Left hindlimb (tissue), 1 donor: ENCODE results near the gene CAPG.
"Not testable (repeated sequence)": the region's sequence is repeated elsewhere in the genome, so short reads cannot be mapped to it uniquely, and the experiment has no call there.

ENCODE experiments used
- DNase-seq: peaks from one replicate; pipeline ENCODE4 v3.0.0-alpha.2; 2018

The CAPG gene, protein sequence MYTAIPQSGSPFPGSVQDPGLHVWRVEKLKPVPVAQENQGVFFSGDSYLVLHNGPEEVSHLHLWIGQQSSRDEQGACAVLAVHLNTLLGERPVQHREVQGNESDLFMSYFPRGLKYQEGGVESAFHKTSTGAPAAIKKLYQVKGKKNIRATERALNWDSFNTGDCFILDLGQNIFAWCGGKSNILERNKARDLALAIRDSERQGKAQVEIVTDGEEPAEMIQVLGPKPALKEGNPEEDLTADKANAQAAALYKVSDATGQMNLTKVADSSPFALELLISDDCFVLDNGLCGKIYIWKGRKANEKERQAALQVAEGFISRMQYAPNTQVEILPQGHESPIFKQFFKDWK

DNA sequence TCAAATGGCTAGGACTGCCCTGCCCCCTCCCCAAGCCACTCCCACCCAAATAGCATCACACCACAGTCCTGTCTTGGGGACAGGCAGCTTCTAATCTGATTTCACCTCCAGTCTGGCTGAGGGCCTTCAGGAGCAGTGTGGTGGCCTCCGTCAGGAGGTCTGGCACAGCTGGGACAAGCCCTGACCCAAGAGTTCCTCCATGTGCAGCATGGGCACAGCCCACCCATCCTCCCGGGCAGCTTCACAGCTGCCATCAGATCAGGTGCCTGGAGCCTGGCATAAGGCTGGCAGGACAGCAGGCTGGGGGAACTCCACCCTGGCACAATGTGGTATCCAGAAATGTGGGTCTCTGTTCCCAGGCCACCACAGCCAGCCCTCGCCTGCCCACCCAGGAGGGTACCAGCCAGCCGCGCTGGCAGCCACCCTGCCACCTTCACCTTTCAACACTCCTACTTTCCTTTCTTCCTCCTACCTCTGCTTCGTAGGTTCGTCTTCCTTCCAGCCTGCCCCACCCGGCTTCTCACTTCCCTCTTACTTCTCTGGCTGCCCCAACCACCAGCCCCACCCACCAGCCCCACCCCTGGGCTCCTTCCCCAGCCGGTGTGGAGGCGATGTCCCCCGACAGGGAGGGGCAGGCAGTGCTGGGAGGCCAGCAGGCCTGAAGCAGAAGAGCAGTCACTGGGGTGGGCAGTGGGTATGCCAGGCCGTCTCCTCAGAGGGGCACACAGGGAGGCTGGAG, at the start of gene CAPG:
Gene CAPG (minus strand): TSS at position 522 of the 739 bp plus-strand sequence. CDS start 8,221 bp downstream, outside the sequence.
- no peak for DNase-seq

DNA sequence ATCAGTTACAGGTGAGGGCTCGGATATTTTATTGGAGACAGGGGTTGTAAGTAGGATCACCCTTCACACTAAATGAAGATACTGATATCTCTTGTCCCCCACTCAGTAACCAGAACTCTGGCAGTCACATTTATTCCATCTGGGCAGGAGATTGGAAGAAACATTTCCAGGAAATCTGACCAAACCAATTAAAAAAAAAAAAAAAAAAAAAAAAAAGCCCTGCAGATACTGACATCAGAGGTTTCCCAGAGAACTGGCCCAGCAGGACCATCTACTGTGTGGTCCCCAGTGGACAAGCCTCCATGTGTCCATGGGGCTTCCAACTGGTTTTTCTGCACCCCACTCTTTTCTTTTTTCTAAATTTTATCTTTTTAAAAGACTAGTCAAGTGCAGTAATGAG, 49.6 kb upstream of the CAPG start:
- DNase-seq, result no peak

DNA sequence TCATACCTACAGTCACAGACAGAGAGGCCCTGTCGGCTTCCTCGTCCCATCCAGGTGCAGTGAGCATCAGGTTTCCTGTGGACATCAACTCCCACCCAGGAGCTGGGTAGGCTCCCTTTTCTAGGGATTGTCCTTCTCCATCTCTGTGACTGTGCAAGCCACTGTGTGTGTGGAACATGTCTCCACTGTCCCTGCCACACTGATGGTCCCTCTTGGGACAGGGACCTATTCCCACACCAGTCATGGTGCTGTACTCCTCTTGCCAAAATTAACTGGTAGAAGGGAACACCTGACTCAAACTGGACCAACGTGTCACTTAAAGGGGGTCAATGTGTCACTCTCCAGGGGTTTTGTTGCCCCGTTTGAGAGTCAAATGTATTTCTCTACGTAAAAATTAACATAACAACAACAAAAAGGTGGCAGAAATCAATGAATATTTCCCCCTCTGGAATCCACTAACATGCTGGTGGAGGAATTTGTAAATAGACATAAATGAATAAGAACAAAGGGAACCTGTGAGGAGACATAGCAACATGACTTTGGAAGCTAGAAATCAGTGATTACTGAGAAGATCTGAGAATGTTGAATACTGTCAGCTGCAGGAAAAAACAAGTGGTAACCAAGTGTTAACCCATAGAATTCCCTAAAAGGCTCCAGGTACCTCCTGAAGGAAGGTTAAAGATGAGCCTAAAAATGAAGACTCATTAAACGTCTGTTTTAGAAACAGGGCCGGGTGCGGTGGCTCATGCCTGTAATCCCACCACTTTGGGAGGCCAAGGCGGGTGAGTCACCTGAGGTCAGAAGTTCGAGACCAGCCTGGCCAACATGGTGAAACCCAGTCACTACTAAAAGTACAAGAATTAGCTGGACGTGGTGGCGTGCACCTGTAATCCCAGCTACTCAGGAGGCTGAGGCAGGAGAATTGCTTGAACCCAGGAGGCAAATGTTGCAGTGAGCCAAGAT, 48.7 kb upstream of the CAPG start:
- DNase-seq, result no peak

DNA sequence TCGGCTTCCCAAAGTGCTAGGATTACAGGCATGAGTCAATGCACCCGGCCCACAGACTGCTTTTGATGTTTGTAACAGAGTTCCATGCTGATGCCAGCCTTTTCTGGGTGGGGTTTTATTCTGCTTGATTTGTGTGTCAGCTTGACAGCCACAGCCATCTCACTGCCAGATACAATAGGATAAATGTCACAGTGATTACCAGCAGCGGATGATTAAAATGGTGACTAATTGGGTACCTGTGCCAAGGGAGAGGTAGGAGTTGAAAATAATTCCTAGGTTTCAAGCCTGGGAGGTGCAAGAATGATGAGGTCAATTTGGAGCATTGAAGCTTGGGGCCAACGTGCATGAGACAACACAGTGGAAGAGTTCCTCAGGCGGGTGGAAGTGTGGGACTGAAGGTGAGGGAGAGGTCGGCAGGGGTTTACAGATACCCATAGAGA, 47.7 kb upstream of the CAPG start:
- DNase-seq, result no peak

DNA sequence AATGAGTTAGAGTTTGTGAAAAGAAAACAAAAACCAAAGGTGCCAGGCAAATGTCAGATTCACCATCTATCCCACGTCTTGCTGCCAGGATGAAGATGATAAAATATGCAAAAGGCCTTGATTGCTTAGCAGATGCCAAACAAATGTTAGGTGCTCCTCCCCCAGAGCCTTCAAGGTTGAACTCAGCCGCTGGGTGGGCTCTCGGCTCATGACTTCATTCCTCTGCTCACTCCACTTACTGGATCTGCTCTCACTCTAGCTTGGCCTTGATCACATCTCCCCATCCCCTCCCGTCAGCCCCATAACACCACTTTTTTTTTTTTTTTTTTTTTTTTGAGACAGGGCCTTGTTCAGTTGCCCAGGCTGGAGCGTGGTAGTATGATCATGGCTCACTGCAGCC, 46.9 kb upstream of the CAPG start:
- DNase-seq, result no peak

DNA sequence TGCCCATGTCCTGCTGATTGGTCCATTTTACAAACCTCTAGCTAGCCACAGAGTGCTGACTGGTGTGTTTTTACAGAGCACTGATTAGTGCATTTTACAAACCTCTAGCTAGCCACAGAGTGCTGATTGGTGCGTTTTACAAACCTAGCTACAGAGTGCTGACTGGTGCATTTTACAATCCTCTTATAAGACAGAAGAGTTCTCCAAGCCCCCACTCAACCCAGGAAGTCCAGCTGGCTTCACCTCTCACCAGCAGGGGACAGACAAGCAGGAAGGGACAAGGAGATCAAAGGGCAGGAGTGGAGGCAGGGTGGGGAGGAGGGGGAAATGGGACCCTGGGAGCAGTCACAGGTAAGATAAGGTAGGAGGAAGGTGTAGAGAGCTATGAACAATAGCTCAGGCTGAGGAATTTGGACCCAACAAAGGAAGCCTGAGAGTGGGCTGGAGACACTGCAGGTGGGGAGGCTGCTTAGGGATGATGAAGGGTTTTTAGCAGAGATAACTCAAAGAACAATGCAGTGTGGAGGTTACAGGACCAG, 45.5 kb upstream of the CAPG start:
- no peak for DNase-seq

DNA sequence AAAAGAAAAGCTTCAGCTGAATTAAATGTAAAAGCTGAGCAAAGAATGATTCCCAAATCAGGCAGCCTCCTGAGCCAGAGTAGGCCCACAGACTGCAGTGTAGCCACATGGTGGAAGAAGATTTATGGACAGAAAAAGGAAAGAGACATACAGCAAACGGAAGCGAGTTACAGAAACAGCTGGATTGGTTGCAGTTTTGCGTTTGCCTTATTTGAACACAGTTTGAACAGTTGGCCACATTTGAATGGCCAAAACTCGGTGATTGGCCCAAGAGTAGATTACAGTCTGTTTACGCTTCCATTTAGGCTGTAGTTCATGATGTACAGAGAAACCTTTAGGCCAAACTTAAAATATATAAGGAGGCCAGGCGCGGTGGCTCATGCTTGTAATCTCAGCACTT, 43.4 kb upstream of the CAPG start:
- no peak for DNase-seq

DNA sequence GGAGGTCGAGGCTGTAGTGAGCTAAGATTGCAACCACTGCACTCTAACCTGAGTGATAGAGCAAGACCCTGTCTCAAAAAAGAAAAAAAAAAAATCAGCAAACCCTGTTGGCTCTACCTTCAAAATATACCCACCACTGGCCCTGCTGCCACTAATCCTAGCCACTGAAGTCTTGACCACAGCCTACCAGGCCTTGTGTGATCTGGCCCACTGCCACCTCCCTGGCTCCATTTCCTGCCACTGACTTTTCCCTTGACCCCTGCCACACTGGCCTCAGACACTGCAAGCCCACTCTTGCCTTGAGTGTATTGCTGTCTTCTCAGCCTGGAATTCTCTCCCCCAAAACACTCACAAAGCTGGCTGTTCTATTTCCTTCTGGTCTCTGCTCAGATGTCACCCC, 42.1 kb upstream of the CAPG start:
- DNase-seq, result no peak

DNA sequence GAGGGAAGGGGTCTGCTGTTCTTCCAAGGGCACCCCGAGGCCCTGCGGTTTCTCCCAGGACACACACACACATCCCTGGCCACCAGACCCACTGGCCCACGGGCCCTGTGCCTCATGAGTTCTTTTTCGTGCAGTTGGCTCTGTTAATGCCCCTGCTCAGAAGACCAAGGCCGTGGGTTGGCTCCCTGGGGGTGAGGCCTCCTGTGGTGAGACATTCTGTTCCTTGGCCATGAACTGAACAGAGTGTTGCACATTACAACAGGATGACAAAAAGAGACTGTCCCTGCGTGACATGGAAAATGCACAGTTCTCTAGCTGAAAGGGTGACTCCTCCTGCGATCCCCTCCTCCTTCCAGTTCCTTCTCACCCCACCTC, 39.0 kb upstream of the CAPG start:
- DNase-seq, result no peak

DNA sequence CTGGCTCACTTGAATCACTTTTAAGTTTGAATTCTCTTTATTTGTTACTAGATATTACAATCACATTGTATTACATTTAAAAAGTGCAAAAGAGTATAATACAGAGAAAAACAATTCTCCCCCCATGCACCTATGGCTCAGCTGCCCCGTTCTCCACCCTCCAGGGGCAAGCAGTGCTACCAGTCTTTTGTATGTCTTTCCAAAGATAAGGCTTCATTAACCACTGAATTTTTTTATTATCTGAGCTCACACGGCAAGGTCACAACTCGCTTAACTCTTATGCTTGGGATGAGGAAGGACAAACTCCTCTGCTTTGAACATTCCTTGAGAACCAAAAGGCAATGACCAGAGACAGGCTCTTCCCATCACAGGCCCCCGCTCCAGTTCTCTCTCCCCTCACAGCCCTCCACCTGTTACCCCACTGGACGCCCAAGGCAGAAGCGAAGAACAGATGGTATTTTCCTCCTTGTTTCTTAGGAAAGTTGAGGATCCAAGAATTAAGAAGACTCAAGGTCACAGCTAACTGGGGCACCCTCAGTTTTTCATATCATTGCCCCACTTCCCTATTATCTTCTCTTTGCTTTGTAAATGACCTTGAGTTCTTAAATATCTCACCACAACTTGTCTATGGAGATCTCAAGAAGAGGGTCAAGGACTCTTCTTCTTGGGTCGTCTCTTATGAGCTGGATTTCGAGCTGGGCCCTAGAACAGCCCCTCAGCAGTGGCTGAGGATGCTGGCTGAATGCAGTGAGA, 38.5 kb upstream of the CAPG start:
- no peak for DNase-seq

DNA sequence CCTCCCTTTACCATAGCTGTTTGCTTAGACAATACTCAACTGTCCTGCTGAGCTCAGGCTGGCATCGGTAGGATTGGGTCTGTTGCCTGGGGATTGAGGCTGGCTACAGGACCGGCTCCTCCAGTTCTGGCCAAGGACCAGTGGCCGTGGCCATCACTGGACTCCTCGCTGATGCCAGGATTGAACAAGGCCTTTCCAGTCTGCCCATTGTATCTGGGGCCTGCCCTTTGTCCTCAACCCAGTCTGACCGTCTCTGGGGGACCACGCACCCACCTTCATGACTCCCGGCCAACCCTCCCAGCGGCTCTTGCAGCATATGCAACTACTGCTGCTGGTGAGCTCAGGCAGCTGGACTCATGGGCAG, 37.0 kb upstream of the CAPG start:
- DNase-seq, result no peak

DNA sequence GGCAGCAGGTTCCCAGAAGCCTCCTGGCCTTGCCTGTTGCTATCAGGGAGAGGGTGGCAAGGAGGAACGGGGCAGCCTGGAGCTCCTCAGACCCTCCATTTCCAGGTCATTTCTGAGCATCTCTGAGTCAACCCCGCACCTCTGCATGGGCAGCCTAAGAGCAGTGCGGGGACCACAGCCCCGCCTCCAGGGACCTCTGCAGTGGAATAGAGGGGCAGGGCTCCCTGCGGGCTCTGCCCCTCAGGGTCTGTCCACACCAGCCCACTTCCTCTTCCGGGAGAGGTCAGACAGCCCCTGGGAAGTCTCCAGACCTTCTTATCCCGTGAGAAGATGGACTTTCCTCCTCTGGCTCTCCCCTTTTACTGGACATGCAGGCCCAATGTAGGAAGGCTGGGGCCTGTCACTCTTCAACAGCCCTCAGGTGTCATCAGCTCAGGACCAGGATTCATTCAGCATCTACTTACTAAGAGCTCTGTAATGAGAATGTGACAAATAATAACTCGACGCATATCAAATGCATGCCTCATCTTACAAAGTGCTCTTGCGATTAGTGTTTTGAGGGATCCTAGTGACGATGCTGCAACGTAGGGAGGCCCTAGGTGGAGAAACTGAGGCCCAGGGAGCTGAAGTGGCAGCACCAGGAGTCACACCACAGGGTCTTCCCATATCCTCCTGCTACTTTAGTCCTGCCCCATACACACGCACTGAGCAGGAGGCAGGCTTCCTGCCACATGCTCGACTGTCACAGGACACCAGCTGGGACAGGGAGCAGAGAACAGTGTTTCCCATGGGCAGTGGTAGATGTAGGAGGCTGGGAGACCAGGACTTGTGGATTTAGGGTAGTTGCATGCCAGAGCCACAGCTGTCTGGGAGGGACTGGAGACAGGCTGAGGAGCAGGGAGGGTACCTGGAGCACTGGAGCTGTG, 36.4 kb upstream of the CAPG start:
- DNase-seq, result no peak

DNA sequence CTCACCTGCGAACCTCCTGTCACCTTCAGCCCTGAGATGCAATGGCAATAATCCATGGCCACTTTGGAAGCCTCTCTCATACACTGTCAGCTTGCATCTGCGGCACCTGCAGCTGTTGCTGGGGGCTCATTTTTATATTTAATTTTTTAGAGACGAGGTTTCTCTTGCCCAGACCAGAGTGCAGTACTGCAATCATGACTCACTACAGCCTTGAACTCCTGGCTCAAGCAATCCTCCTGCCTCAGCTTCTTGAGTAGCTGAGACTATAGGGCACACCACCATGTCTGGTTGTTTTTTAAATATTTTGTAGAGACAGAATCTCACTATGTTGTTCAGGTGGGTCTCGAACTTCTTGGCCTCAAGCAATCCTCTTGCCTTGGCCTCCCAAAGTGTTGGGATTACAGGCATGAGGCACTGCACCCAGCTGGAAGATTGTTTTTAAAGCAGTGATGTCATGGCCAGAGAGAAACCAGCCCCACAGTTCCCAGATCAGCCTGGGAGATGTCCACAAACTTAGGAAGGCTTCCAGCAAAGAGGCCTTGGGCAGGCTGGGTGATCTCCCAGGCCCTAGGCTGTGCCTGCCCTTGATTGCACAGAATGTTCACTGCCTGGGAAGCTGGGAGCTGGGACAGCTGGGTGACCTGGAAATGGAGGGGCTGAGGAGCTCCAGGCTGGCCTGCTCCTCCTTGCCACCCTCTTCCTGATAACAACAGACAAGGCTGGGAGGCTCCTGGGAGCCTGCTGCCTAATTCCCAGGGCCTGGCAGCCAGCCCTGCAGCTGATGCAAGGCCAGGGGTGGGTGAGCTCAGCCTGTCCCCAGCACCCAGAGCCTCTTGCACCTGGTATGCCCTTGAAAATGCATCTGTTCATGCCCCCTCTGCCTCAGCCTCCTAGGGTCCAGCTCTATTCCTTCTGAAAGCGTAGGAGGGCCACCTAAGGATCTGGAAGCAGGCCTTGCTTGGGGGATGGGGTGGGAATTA, 35.4 kb upstream of the CAPG start:
- no peak for DNase-seq

DNA sequence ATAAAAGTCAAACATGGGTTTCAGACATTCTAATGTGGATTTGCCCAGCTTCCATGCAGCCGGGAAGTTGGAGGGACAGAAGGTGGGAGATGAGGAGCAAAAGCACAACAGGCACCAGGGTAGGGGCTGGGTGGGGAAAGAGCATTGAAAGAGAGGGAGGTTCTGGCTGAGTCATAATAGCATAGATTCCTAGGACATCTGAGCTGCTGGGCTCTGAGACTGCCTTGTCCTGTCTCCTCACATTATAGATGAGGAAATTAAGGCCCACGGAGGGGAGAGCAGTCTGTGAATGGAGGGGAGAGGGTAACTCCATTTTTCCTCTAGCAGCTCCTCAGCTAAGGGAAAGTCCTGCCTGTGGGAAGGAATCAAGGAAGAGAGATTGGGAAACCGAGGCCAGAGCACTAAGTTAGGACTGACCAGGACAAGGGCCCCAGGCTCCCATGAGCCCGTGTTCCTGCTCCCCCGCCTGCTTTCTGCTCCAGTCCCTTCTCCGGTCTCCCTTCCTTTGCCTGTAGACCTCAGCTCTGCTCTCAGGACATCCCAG, 34.5 kb upstream of the CAPG start:
- DNase-seq, result no peak

DNA sequence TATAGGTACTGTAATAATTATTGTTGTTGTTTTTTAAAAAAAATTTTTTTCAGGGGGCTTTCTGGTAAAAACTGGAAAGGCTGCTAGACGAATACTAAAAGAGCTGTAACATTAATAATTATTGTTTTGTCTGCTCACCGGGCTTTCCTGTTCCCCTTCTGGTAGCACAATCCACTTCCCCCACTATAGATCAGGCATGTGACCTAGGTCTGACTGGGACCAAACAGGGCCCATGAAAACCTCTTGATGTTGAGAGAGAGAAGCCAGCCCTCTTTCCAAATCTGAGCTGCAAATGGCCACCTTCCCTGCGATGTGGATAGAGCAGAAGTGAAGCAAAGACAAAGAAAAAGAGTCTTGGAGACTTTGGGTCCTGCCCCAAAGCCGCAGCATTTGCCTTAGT, 31.7 kb upstream of the CAPG start:
- no peak for DNase-seq

DNA sequence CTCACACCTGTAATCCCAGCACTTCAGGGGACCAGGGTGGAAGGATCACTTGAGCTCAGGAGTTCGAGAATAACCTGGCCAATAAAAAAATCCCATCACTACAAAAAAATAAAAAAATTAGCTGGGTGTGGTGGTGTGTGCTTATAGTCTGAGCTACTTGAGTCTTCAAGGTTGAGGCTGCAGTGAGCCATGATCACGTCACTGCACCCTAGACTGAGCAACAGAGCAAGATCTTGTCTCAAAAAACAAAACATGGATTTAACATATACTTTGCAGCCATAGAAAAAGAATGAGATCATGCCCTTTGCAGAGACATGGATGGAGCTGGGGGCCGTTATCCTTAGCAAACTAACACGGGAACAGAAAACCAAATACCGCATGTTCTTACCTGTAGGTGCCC, 30.6 kb upstream of the CAPG start:
- no peak for DNase-seq

DNA sequence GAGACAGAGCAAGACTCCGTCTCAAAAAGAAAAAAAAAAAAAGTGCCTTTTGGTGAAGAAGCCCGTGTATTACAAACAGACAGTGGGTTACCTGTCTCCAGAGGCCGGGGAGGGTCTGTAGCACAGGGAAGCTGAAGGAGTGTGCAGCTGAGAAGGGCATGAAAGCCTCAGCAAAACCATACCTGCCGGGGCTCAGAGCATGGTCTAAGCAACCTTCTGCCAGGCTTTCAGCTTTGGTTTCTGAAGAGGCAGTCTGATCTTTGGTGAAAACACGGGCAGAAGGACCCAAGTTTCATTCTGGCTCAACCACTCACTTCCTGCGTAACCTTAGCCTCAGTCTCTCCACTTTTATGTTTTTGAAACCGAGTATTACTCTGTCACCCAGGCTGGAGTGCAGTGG, 29.8 kb upstream of the CAPG start:
- DNase-seq, result no peak

DNA sequence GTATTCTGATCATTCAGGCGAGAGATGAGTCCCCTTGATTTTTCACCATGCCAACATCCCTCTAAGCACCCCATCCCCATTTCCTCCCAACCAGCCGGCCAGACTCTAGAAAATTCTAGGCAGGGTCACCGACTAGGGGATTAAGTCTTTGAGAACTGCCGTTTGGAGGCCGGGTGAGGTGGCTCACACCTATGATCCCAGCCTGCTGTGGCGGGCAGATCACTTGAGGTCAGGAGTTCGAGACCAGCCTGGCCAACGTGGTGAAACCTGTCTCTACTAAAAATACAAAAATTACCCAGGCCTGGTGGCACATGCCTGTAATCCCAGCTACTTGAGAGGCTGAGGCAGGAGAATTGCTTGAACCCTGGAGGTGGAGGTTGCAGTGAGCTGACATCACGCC, 29.4 kb upstream of the CAPG start:
- DNase-seq, result not testable (repeated sequence)

DNA sequence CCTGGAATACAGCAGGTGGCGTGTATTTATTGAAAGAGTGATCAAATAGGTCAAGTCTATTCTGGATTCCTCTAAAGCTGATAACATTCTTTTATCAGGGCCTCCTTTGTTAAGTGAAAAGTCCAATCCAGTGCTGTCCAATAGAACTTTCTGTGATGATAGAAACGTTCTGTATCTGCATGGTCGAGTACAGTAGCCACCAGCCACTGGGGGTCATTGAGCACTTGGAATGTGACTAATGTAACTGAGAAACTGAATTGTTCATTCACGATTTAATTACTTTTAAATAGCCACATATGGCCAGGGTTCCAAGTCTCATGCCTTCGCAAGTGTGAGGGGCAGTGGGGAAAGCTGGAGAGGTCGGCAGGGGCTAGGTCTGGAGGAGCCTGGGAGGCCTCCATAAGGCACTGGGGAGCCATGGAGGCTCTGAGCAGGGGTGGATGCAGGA, 28.9 kb upstream of the CAPG start:
- DNase-seq, result no peak
